PC-9 (cell line): ENCODE data around the gene RNF44. TPM values are rescaled to one million over a fixed set of nuclear protein-coding genes. Genes with fewer than 3 reads are reported as not detected.
A peak's percentile ranks its signal among the peaks of the same experiment; 100 is the strongest.

ENCODE experiments used
- BruUV-seq: library from RNA; stranded (reverse); fragments of 400-500 nt; replicated peaks from 2 replicates; lab custom pipeline; 2021; lab: Mats Ljungman, UMichigan
- CTCF ChIA-PET: fragments of 300-600 bp; sonication (Branson Sonifier 250); formaldehyde crosslinking; loops from one replicate; lab custom pipeline; 2022; ENCODE audit warnings: antibody characterized with exemption; lab: Charles Lee
- POLR2A ChIA-PET: fragments of 300-600 bp; sonication (Branson Sonifier 250); formaldehyde crosslinking; loops from one replicate; lab custom pipeline; 2022; ENCODE audit warnings: antibody characterized with exemption; ENCODE audit not compliant: unreplicated experiment; lab: Charles Lee
- DNase-seq, 2 experiments: peaks; one replicate each; pipeline versions ENCODE4 v3.0.0 to v3.0.0-alpha.2; 2015 to 2022; ENCODE audit warnings: mixed read lengths in 1 of 2
- H2AFZ ChIP-seq: fragments of 200-600 bp; sonication (generic); 2 replicates; pipeline ENCODE4 v1.8.1; 2017; ENCODE audit warnings: antibody characterized with exemption
- H3F3A ChIP-seq: fragments of 200-600 bp; sonication (generic); 2 replicates; pipeline ENCODE4 v1.8.1; 2017; ENCODE audit warnings: antibody characterized with exemption, mild to moderate bottlenecking, low read depth; ENCODE audit not compliant: insufficient read depth
- H3K27ac ChIP-seq: fragments of 200-600 bp; sonication (generic); 2 replicates; pipeline ENCODE4 v1.6.1; 2016; ENCODE audit warnings: mixed run types
- H3K27me3 ChIP-seq: fragments of 200-600 bp; sonication (generic); 2 replicates; pipeline ENCODE4 v1.6.1; 2016; ENCODE audit warnings: low read depth, mixed run types; ENCODE audit not compliant: insufficient read depth
- H3K36me3 ChIP-seq: fragments of 200-600 bp; sonication (generic); 2 replicates; pipeline ENCODE4 v1.6.1; 2016; ENCODE audit warnings: low read depth, mixed run types
- H3K4me1 ChIP-seq: fragments of 200-600 bp; sonication (generic); replicated peaks from 2 replicates; pipeline ENCODE4 v1.6.1; 2016; ENCODE audit warnings: mixed run types; ENCODE audit not compliant: insufficient read depth
- H3K4me2 ChIP-seq: fragments of 200-600 bp; sonication (generic); 2 replicates; pipeline ENCODE4 v1.6.1; 2017; ENCODE audit warnings: mixed run types
- H3K4me3 ChIP-seq: fragments of 200-600 bp; sonication (generic); 2 replicates; pipeline ENCODE4 v1.6.1; 2016; ENCODE audit warnings: mixed run types
- H3K79me2 ChIP-seq: fragments of 200-600 bp; sonication (generic); 2 replicates; pipeline ENCODE4 v1.6.1; 2017; ENCODE audit warnings: low read depth, mixed run types
- H3K9me2 ChIP-seq: fragments of 200-600 bp; sonication (generic); 2 replicates; pipeline ENCODE4 v1.8.1; 2017; ENCODE audit warnings: mild to moderate bottlenecking; ENCODE audit not compliant: insufficient read depth
- H3K9me3 ChIP-seq: fragments of 200-600 bp; sonication (generic); 2 replicates; pipeline ENCODE4 v1.8.1; 2016; ENCODE audit warnings: low read depth; ENCODE audit not compliant: insufficient read depth
- H4K20me1 ChIP-seq: fragments of 200-600 bp; sonication (generic); 2 replicates; pipeline ENCODE4 v1.8.1; 2017; ENCODE audit not compliant: insufficient read depth
- EZH2 ChIP-seq: fragments of 200-600 bp; sonication (generic); IDR thresholded peaks from 2 replicates; pipeline ENCODE4 v1.8.0; 2017; ENCODE audit warnings: antibody characterized with exemption, low read depth
- intact Hi-C: fragments of 100-400 bp; cut with micrococcal nuclease; formaldehyde crosslinking; loops from one replicate; pipeline ENCODE4 v1.10.0; 2022; ENCODE audit not compliant: unreplicated experiment
- total RNA-seq: library from RNA; stranded (reverse); gene quantifications from 2 replicates; pipeline ENCODE4 v1.2.3, GENCODE V29; 2021
- TF ChIP-seq, protein P1 (sequence below): fragments of 200-600 bp; sonication (generic); conservative IDR thresholded peaks from 2 replicates; pipeline ENCODE4 v1.6.1; 2017; ENCODE audit warnings: mixed run types, antibody characterized with exemption, mild to moderate bottlenecking, moderate library complexity

Gene RNF44
- total RNA-seq, 1 experiment from 2014 or later: 87.4 TPM

DNA sequence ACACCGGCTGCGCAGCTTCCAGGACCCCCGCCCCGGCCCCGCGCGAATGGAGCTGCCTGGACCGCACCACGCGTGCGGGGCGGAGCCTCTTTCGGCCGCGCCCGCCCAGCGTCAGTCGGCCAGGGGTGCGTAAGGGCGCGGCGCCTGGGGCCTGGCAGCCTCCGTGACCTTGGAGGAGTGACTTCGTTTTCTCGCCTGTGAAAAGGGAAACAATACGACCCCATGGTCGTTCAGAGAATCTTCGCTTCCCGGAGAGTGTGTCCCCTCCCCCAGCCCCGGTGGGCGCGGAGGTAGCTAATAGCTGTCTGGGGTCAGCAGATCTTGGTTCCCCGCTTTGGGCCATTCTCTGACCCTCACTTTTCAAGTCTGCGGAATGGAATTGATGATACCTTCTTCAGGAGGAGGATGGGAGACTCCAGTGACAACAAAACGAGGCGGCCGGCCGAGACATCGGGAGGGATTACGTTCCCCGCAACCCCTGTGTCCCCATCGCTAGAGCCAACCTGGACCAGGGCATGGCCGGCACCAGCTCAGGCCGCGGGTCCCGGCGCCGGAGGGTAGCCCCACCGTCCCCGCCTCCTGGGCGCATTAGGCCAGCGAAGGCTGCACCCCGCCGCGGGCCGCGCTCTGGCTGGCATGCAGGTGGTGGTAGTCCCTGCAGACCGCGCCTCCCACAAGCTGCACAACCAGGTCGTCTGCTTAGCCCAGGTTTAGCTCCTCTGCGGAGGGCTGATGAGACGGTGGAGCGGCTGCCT, 6.4 kb upstream of the RNF44 start:
- intact Hi-C loops: no loop called here
- peak; percentile 74 to 76 for DNase-seq
- CTCF ChIA-PET: interaction anchor here (0.5 to 0.9 kb wide), 10 partner anchors 9 to 813 kb away, joined by 3 to 12 read pairs (median 7); partner anchors contain the start of genes CLTB and TSPAN17
- Histone ChIP-seq H3K36me3 (no peaks in the 10 kb centered on the region), H3K9me2 (no peaks in the 10 kb centered on the region), H3F3A (peaks cover 52% of the 10 kb centered on the region), H3K27me3 (no peaks in the 10 kb centered on the region), H3K9me3 (no peaks in the 10 kb centered on the region), H3K27ac (peak overlapping the region; percentile 58), H2AFZ (peak overlapping the region; percentile 95), H3K4me2 (peak overlapping the region; percentile 93), H4K20me1 (no peaks in the 10 kb centered on the region), H3K4me3 (peak overlapping the region; percentile 91), H3K79me2 (peaks cover 15% of the 10 kb centered on the region), H3K4me1 (peaks cover 58% of the 10 kb centered on the region)
- TF ChIP-seq, protein P1, sequence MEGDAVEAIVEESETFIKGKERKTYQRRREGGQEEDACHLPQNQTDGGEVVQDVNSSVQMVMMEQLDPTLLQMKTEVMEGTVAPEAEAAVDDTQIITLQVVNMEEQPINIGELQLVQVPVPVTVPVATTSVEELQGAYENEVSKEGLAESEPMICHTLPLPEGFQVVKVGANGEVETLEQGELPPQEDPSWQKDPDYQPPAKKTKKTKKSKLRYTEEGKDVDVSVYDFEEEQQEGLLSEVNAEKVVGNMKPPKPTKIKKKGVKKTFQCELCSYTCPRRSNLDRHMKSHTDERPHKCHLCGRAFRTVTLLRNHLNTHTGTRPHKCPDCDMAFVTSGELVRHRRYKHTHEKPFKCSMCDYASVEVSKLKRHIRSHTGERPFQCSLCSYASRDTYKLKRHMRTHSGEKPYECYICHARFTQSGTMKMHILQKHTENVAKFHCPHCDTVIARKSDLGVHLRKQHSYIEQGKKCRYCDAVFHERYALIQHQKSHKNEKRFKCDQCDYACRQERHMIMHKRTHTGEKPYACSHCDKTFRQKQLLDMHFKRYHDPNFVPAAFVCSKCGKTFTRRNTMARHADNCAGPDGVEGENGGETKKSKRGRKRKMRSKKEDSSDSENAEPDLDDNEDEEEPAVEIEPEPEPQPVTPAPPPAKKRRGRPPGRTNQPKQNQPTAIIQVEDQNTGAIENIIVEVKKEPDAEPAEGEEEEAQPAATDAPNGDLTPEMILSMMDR: 0 out of 2 replicates have a peak, but pooled peaks have one; percentile 14
- no peak for TF ChIP-seq EZH2
- BruUV-seq: TSS peak; percentile 53
- POLR2A ChIA-PET: interaction anchor here (0.5 to 0.7 kb wide), 3 partner anchors 10 to 883 kb away, joined by 4 to 9 read pairs (median 4); partner anchors contain the start of gene NOP16

- TF ChIP-seq EZH2: no peak
- TF ChIP-seq, protein P1: no peak; the same call in 1 of the 2 replicates
- BruUV-seq: no TSS peak
- ChIA-PET POLR2A (interaction anchor here (0.5 to 0.7 kb wide), 3 partner anchors 11 to 883 kb away, joined by 4 to 9 read pairs (median 4); partner anchors contain the start of gene NOP16), CTCF (interaction anchor here (0.6 to 0.9 kb wide), 8 partner anchors 10 to 813 kb away, joined by 3 to 12 read pairs (median 8); partner anchors contain the start of gene CLTB)
- Histone ChIP-seq H3K36me3 (no peaks in the 10 kb centered on the region), H3K9me3 (no peaks in the 10 kb centered on the region), H4K20me1 (no peaks in the 10 kb centered on the region), H3K9me2 (no peaks in the 10 kb centered on the region), H3K4me3 (peak overlapping the region; percentile 91), H3K27ac (no peak overlapping the region), H3K4me2 (peak overlapping the region; percentile 98), H3K79me2 (peaks cover 15% of the 10 kb centered on the region), H2AFZ (peak overlapping the region; percentile 83), H3F3A (peaks cover 54% of the 10 kb centered on the region), H3K27me3 (no peaks in the 10 kb centered on the region), H3K4me1 (peaks cover 59% of the 10 kb centered on the region)
- peak in 1 of 2 experiments; percentile 26 for DNase-seq
- intact Hi-C loops: no loop called here
Observed at GRCh38 chr5:176542596-176543427, 5.6 kb upstream of the RNF44 start.

- Histone ChIP-seq H3K79me2 (peaks cover 15% of the 10 kb centered on the region), H3K4me2 (peak overlapping the region; percentile 98), H3F3A (peaks cover 54% of the 10 kb centered on the region), H3K4me3 (peak overlapping the region; percentile 84), H3K4me1 (peaks cover 52% of the 10 kb centered on the region), H3K9me2 (no peaks in the 10 kb centered on the region), H2AFZ (peak overlapping the region; percentile 83; the same call in 1 of the 2 replicates), H3K36me3 (no peaks in the 10 kb centered on the region), H3K27ac (no peak overlapping the region), H3K9me3 (no peaks in the 10 kb centered on the region), H4K20me1 (no peaks in the 10 kb centered on the region), H3K27me3 (no peaks in the 10 kb centered on the region)
- CTCF ChIA-PET: no interaction called here
- DNase-seq: no peak
- POLR2A ChIA-PET: no interaction called here
- intact Hi-C loops: no loop called here
- BruUV-seq: no TSS peak
- TF ChIP-seq, protein P1: no peak
- no peak for TF ChIP-seq EZH2
Observed at GRCh38 chr5:176542135-176542595, 5.0 kb upstream of the RNF44 start.
